HG03060 (cell line): ENCODE measurements around the gene STAT5A.
"Not testable (repeated sequence)": the region's sequence is repeated elsewhere in the genome, so short reads cannot be mapped to it uniquely, and the experiment has no call there.

Experiments
- ATAC-seq: cut with Tn5 transposase; IDR thresholded peaks from one replicate; pipeline ENCODE4 v1.9.1; 2021; ENCODE audit warnings: low read depth, moderate number of reproducible peaks; ENCODE audit not compliant: unreplicated experiment

Gene STAT5A

GRCh38 chr17:42304187-42305030 lies 16.1 kb downstream of the STAT5A start:
- ATAC-seq = no peak

GRCh38 chr17:42305031-42305330 lies 16.7 kb downstream of the STAT5A start:
- ATAC-seq = not testable (repeated sequence)

- no peak for ATAC-seq
These were observed 17.5 kb downstream of the STAT5A start for GRCh38 chr17:42305543-42306384.

GRCh38 chr17:42306385-42306667 lies 18.0 kb downstream of the STAT5A start:
- ATAC-seq = no peak

- ATAC-seq = no peak
These were observed 19.1 kb downstream of the STAT5A start for GRCh38 chr17:42307362-42307927.

GRCh38 chr17:42308446-42308845 lies 20.1 kb downstream of the STAT5A start:
- ATAC-seq = no peak

- ATAC-seq = no peak
These were observed 20.8 kb downstream of the STAT5A start for GRCh38 chr17:42309142-42309541.

- ATAC-seq = no peak
These were observed 21.9 kb downstream of the STAT5A start for GRCh38 chr17:42309986-42310786.

- no peak for ATAC-seq
These were observed 22.5 kb downstream of the STAT5A start for GRCh38 chr17:42310787-42311215.

- ATAC-seq = no peak
These were observed 23.1 kb downstream of the STAT5A start for GRCh38 chr17:42311240-42312034.

- ATAC-seq = no peak
These were observed 23.7 kb downstream of the STAT5A start for GRCh38 chr17:42312035-42312284.

- ATAC-seq = no peak
These were observed 24.2 kb downstream of the STAT5A start for GRCh38 chr17:42312285-42313130.

- no peak for ATAC-seq
These were observed 25.1 kb downstream of the STAT5A start for GRCh38 chr17:42313389-42313772.

GRCh38 chr17:42313773-42314566 lies 25.7 kb downstream of the STAT5A start:
- ATAC-seq = no peak

- ATAC-seq = no peak
These were observed 27.3 kb downstream of the STAT5A start for GRCh38 chr17:42315402-42316156.

- ATAC-seq = no peak
These were observed 28.5 kb downstream of the STAT5A start for GRCh38 chr17:42316755-42317154.

- no peak for ATAC-seq
These were observed 29.1 kb downstream of the STAT5A start for GRCh38 chr17:42317266-42317845.

- ATAC-seq = not testable (repeated sequence)
These were observed 29.7 kb downstream of the STAT5A start for GRCh38 chr17:42317967-42318366.
